ENCODE measurements around the gene KRTAP5-2. TPM values are rescaled to one million over a fixed set of nuclear protein-coding genes. Genes with fewer than 3 reads are reported as not detected.
"Not testable (repeated sequence)": the region's sequence is repeated elsewhere in the genome, so short reads cannot be mapped to it uniquely, and the experiment has no call there.

Gene KRTAP5-2
- polyA plus RNA-seq: under 1 TPM in 1 of 3 donors, not detected in 2; 0.18 TPM

DNA sequence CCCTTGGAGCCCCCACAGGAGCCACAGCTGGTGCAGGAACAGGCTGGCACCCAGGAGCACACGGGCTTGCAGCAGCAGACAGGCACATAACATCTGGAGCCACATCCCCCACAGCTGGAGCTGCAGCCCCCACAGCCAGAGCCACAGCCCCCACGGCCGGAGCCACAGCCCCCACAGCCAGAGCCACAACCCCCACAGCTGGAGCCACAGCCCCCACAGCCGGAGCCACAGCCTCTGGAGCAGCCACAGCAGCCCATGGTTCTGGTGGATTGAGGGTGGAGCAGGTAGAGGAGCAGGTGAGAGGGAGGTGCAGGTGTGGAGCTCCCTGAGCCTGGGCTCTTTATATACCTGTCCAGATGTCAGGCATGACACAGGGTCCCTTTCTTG, at the start of gene KRTAP5-2:
KRTAP5-2 (minus strand) TSS at position 301 of the 387 bp plus-strand sequence; CDS start at position 257, 44 bp downstream.
- no peak within 1 kb of the TSS for H3K27ac ChIP-seq (ENCODE audit: low read depth, low read length)
- 42 to 81% (median 68%) methylated on average over 4 of the region's 4 CpGs for WGBS, 3 donors

DNA sequence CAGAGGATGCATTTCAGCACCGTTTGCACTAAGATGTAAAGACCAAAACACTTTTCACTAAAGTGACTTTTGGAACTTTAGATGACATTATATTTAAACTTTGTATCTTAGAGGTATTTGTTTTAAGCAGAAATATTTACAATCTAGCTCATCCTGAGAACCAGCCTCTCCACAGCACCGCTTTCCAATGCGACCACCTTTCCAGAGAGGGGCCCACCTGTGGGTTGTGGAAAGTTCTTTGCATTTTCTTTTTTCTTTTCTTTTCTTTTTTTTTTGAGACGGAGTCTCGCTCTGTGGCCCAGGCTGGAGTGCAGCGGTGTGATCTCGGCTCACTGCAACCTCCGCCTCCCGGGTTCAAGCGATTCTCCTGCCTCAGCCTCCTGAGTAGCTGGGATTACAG, 48.4 kb upstream of the KRTAP5-2 start:
- H3K27ac ChIP-seq (ENCODE audit: low read depth, low read length): not testable (repeated sequence)
- 87 to 92% (median 87%) methylated on average over 7 to 10 of the region's 10 CpGs for WGBS, 3 donors

DNA sequence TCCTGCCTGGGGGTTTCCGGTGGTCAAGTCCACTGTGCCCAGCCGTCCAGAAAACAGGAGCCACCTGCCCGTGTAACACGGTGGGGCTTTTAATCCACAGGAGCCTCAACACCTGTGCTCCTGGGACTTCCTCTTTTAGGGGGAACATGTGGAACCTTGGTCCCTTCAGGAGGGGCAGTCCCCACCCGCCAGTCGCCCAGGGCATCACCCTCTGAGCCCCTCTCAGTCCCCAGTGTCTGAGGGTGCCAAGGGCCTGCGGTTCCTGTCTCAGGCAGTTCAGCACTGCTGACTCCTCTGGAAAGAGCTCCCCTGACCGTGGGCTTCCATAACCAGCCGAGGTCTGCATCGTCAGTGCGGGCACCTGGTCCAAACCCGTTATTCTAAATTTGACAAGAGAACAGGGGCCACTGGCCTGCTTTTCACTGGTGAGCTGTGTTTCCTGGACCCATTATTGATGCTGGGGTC, 47.3 kb upstream of the KRTAP5-2 start:
- 69 to 71% (median 71%) methylated on average over 12 of the region's 12 CpGs for WGBS, 3 donors
- H3K27ac ChIP-seq (ENCODE audit: low read depth, low read length): no peak overlapping the region

DNA sequence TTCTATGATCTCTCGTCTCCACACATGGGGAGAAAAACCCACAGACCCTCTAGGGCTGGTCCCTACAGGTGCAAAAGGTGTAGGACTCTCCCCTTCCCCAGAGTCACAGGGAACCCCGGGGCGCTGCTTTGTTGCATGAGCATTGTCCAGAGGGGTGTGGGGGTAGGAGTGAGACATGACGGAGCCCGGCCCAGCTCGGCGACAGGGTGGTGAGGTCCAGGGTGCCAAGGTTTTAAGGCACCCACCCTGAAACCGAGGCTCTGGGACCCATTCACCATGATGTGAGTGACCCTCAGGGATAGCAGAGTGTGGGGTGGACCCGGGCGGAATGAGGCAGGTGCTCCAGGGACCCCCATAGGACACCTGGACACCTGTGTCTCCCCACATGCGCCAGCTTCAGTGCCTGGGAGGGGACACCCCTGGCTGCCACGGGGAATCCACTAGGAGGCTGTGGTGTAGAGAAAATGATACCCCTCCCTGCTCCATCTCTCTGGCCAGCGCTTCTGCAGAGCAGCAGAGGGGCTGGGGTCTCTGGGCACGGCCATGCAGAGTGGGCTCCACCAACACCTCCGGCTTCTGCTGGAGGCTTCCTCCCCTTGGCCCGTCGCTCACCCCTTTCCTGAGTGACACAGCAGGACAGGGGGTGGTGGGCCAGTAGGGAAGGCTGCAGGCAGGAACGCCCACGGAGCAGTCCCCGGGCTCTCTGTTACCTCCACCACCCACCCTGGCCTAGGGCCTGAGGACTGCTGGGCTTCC, 46.7 kb upstream of the KRTAP5-2 start:
- WGBS, 3 donors: 72 to 74% (median 73%) methylated on average over 20 of the region's 20 CpGs
- H3K27ac ChIP-seq (ENCODE audit: low read depth, low read length): no peak overlapping the region

DNA sequence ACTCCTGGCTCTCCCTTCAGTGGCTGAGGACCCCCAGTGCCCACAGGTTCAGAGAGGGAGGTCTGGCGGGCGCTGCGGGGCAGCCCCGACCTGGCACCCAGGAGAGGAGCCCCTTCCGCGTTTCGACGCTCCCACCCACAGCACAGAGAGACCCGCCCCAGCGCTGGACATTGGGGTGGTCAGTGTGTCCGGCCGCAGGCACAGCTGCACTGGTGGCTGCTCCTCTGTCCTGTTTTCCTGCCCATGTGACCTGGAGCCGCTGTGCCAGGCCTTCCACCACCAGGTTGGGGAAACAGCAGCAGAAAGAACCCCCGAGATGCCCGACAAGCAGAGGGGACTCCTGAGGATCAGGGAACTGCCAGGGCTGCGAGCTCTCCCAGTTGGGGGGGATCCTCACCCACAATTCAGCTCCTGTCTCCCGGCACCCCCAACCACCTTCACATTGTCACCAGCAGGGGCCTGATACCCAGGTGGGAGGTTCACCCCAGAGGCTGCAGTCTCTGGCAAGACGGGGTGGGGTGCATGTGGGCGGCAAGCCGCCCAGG, 45.1 kb upstream of the KRTAP5-2 start:
- WGBS, 3 donors: 88 to 95% (median 92%) methylated on average over 18 to 20 of the region's 20 CpGs

GRCh38 chr11:1642288-1643145, 44.4 kb upstream of the KRTAP5-2 start:
- 69 to 84% (median 83%) methylated on average over 28 to 29 of the region's 29 CpGs for WGBS, 3 donors

More for the DNA sequence above, 45.1 kb upstream of the KRTAP5-2 start:
- no peak overlapping the region for H3K27ac ChIP-seq (ENCODE audit: low read depth, low read length)

DNA sequence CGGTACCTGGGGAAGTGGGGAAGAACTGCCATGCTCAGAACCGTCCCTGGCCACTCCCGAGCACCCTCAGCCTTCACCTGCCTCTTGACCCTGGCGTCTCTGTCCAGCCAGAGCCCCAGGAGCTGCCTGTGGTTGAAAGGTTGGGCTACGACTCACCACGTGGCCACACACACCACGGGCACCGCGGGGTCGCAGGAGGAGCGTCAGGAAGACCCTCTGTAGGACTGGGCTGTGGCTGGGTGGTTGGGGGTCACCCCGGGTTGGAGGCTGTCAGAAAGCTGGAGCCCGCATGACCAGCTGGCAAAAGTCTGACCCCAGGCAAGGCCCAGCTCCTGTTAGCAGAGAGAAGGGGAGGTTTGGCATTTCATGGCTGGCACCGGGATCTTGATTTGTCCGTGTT, 43.0 kb upstream of the KRTAP5-2 start:
- WGBS, 3 donors: 82 to 87% (median 86%) methylated on average over 15 of the region's 15 CpGs
- no peak overlapping the region for H3K27ac ChIP-seq (ENCODE audit: low read depth, low read length)

More at GRCh38 chr11:1642288-1643145, 44.4 kb upstream of the KRTAP5-2 start:
- H3K27ac ChIP-seq (ENCODE audit: low read depth, low read length): no peak overlapping the region

DNA sequence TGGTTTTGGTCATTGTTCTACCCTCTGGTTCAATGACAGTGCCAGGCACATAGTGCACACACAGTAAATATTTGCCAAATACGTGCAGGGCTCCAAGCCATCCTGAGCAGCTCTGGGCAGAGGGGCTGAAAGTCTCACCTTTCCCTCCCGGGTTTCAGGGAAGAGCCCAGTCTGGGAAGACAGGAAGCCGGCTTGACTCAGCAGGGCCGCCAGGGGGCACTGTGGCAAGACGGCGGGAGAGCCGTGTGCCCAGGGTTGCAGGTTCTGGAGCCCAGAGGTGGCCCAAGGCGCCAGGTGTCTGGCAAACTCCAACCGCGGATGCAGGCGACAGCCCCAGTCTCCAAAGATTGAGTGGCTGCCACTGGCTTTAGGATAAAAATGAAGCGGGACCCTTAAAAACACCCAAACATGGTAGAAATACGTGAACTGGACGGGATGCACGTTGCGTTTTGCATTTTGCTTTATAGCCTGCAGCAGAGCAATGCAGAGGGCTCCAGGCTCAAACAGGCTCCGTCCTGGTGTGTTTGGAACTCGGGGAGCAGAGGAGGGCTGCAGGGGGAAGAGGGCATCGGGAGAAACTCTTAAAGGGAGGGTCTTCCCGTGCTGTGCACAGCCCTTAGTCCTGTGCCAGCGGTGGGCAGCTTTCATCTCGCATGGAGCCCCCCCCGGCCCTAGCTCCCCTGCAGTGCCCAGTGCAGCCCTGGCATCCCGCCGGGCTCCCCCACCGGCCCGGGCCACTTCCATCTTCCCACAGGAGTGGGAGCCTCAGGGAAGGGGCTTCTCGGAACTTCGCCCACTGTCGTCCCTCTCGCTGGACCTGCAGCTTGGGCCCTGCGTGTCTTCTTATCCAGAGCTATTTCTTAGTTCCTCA, 42.2 kb upstream of the KRTAP5-2 start:
- WGBS, 3 donors: 51 to 60% (median 59%) methylated on average over 32 of the region's 32 CpGs
- H3K27ac ChIP-seq (ENCODE audit: low read depth, low read length): no peak overlapping the region

DNA sequence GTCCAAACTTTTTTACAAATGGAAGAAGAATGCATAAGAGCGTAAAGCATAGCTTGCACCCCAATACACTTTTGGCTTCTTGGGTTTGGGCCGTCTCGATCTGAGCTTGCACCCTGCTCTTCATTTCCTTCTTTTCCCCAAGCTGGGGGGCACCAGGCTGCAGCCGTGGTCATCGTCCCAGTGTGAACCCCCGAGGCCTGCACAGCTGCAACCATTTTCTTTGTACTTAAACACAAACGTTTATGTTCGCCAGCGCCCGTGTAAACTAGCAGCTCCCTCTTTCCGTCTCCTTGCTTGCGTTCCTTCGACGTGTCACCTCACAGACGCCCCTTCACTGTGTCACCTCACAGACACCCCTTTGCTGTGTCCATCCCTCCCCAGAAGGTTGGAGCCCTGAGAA, 41.6 kb upstream of the KRTAP5-2 start:
- WGBS, 3 donors: 48 to 58% (median 53%) methylated on average over 15 of the region's 15 CpGs
- H3K27ac ChIP-seq (ENCODE audit: low read depth, low read length): no peak overlapping the region

DNA sequence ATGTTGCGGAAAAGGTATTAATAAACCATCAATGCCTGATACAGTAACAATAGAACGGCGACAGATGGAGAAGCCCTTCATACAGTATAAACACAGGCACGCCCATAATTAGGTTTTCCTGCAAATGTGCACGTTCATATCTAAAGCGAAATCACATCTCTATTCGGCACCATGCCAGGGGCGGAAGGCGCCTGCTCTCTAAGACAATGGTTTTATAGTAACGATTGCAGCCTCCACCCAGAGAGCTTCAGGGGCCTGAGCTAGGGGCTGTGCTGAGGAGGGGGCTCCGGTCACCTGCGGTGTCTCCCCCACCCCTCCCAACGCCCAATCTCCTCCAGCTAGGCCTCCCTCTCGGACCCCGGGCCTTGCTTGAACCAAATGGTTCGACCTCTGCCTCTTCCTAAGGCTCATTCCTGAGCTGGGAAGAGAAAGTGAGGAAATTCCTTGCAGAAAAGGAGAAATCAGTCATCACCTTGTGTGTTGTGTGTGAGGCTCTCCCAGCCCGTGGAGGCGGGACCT, 41.1 kb upstream of the KRTAP5-2 start:
- whole genome bisulfite sequencing, 3 donors: 38 to 67% (median 48%) methylated on average over 18 of the region's 18 CpGs
- H3K27ac ChIP-seq (ENCODE audit: low read depth, low read length): no peak overlapping the region

DNA sequence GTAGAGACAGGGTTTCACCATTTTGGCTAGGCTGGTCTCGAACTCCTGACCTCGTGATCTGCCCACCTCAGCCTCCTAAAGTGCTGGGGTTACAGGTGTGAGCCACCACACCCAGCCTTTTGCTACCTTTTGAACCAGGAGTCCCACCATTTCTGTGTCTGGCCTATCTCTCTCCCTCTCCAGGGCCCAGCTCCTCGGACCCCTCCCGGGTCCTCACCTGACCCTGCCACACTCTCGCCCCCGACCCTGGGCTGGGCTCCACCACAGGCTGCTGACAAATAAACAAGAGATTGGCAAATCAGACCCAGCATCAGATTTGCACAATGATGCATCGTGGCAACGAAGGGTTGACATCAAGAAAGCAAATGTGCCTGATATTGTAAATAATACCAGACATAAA, 40.2 kb upstream of the KRTAP5-2 start:
- WGBS, 3 donors: 69 to 83% (median 79%) methylated on average over 8 of the region's 8 CpGs

DNA sequence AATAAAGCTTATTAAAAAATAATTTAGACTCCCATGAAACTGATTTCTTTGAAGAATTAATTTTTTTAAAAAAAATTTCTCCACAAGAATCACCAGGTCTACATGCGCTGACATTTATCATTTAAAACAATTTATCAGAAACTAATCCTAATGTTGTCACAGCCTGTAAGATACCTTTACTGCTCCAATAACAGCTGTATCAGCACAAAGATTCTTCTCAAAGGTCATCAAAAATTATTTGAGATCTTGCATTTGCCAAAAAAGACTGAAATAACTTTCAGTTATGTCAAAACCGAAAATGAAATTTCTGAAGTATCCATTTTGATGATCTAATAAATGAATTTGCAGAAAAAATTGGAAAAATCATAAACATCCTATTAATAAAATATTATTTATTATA, 39.5 kb upstream of the KRTAP5-2 start:
- WGBS, 3 donors: 88 to 93% (median 91%) methylated on average over 2 of the region's 2 CpGs
- H3K27ac ChIP-seq (ENCODE audit: low read depth, low read length): no peak overlapping the region

More for the DNA sequence above, 40.2 kb upstream of the KRTAP5-2 start:
- H3K27ac ChIP-seq (ENCODE audit: low read depth, low read length): no peak overlapping the region

- whole genome bisulfite sequencing, 3 donors: 82 to 87% (median 86%) methylated on average over 19 of the region's 19 CpGs
- no peak overlapping the region for H3K27ac ChIP-seq (ENCODE audit: low read depth, low read length)
These were observed 38.3 kb upstream of the KRTAP5-2 start for GRCh38 chr11:1636291-1636950.

DNA sequence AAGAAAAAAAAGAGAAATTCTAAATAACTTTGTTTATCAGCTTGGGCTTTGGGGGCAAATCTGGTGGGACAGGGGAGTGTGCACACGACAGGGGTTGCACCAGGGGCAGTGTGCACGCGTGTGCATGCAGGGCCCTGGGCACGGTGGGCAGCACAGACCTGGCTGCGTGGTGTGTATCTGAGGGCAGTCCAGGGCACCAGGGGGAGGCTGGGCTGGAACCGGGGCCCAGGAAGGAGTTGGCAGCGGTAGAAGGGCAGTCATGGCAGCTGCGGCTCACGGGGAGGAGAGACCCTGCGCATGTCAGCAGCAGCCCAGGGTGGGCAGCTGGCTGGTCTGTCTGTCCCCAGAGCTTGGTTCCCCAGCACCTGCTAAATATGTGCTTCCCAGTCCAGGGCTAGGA, 35.8 kb upstream of the KRTAP5-2 start:
- WGBS, 3 donors: 87 to 92% (median 92%) methylated on average over 6 to 10 of the region's 10 CpGs
- H3K27ac ChIP-seq (ENCODE audit: low read depth, low read length): no peak overlapping the region

DNA sequence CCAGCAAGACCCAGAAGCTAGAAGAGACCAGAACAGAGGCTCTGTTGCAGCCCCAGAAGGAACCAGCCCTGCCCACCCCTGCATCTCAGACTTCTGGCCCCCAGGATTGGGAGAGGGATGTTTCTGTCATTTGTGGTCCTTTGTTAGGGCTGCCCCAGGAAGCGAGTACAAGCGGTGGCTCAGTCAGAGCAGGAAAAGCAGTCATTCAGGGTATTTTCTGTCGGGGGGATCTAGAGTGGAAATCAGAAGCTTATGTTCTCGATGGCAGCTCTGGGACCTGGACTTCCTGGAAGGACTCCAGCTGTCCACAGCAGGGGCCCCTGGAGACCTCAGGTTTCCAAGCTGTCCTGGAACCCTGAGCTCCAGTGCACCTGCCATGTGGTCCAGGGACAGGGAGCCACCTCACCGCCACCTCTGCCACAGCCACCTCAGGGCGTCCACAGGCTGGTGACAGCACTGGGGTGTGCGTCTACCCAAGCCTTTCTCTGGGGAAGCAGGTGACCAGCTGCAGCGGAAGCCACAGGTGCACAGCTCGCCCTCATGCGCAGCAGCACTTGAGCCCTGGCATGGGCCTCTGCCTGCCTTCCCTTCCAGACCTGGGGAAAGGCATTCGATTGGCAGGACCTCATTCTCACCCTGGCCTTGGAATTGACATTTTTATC, 34.1 kb upstream of the KRTAP5-2 start:
- H3K27ac ChIP-seq (ENCODE audit: low read depth, low read length): no peak overlapping the region
- WGBS, 3 donors: 35 to 65% (median 60%) methylated on average over 11 of the region's 11 CpGs

- no peak overlapping the region for H3K27ac ChIP-seq (ENCODE audit: low read depth, low read length)
- WGBS, 3 donors: 74 to 79% (median 77%) methylated on average over 13 of the region's 13 CpGs
These were observed 33.0 kb upstream of the KRTAP5-2 start for GRCh38 chr11:1631066-1631568.

- H3K27ac ChIP-seq (ENCODE audit: low read depth, low read length): no peak overlapping the region
- WGBS, 3 donors: 73 to 81% (median 78%) methylated on average over 2 of the region's 2 CpGs
These were observed 32.2 kb upstream of the KRTAP5-2 start for GRCh38 chr11:1630271-1630670.

All from adipose tissue (tissue), 3 donors.